OCI-LY3 (cell line): Measurements from ENCODE around the gene FAM50A.

ENCODE experiments used
- CTCF ChIP-seq: fragments of 200-600, 300-600 bp; sonication (generic); IDR thresholded peaks from 2 replicates; pipeline ENCODE4 v1.5.1; 2014; ENCODE audit warnings: antibody characterized with exemption, low read length, low read depth
- EZH2phosphoT487 ChIP-seq: fragments of 200-600 bp; shearing (Covaris generic); IDR thresholded peaks from 2 replicates; pipeline ENCODE4 v1.6.1; 2018; ENCODE audit warnings: antibody characterized with exemption, mixed run types, low read depth

- TF ChIP-seq CTCF: no peak
- TF ChIP-seq EZH2phosphoT487: no peak
Observed at GRCh38 chrX:154452823-154453222, 8.9 kb downstream of the FAM50A start.
